Left renal pelvis (tissue), 4 donors: ENCODE measurements around the gene SCFD2. TPM values are rescaled to one million over a fixed set of nuclear protein-coding genes. Genes with fewer than 3 reads are reported as not detected.
"Not testable (repeated sequence)": the region's sequence is repeated elsewhere in the genome, so short reads cannot be mapped to it uniquely, and the experiment has no call there.

Experiments
- DNase-seq, 4 donors: peaks; one replicate each; pipeline ENCODE4 v3.0.0-alpha.2; 2013; ENCODE audit warnings: low read depth in 4 of 4, low spot score in 3 of 4
- polyA plus RNA-seq, 4 donors: library from polyadenylated mRNA; unstranded; fragments of 120-200 nt; gene quantifications; one replicate each; pipeline ENCODE4 v1.2.1, GENCODE V29; 2013; ENCODE audit not compliant: insufficient read length in 4 of 4

The SCFD2 gene
- polyA plus RNA-seq, 4 donors, result 12.7 to 14.2 (median 13.5) TPM

GRCh38 chr4:52843351-52843750 is 522.5 kb downstream of the SCFD2 start:
- no peak for DNase-seq

- DNase-seq, result no peak
Observed at GRCh38 chr4:52842792-52843191, 523.1 kb downstream of the SCFD2 start.

- DNase-seq, result no peak
Observed at GRCh38 chr4:52841682-52842456, 524.0 kb downstream of the SCFD2 start.

- no peak for DNase-seq
Observed at GRCh38 chr4:52840531-52841370, 525.1 kb downstream of the SCFD2 start.

GRCh38 chr4:52838729-52839586 is 526.9 kb downstream of the SCFD2 start:
- no peak for DNase-seq

- no peak for DNase-seq
Observed at GRCh38 chr4:52837716-52838558, 527.9 kb downstream of the SCFD2 start.

- DNase-seq, result no peak
Observed at GRCh38 chr4:52836678-52837077, 529.2 kb downstream of the SCFD2 start.

GRCh38 chr4:52836120-52836519 is 529.7 kb downstream of the SCFD2 start:
- no peak for DNase-seq

GRCh38 chr4:52834641-52835456 is 531.0 kb downstream of the SCFD2 start:
- not testable (repeated sequence) for DNase-seq

GRCh38 chr4:52833941-52834525 is 531.8 kb downstream of the SCFD2 start:
- no peak for DNase-seq

- DNase-seq, result no peak
Observed at GRCh38 chr4:52825460-52826090, 540.3 kb downstream of the SCFD2 start.

- DNase-seq, result peak; percentile 64 to 80 (median 70)
Observed at GRCh38 chr4:52824603-52825459, 541.0 kb downstream of the SCFD2 start.

GRCh38 chr4:52824270-52824602 is 541.6 kb downstream of the SCFD2 start:
- no peak for DNase-seq

- no peak for DNase-seq
Observed at GRCh38 chr4:52823702-52824092, 542.2 kb downstream of the SCFD2 start.
